H1 (cell line): ENCODE data around the gene KCNQ2. TPM values are rescaled to one million over a fixed set of nuclear protein-coding genes. Genes with fewer than 3 reads are reported as not detected.

ENCODE experiments used
- CTCF ChIA-PET: fragments of 300-600 bp; sonication (Branson Sonifier 250); formaldehyde crosslinking; loops from one replicate; lab custom pipeline; 2021; ENCODE audit not compliant: partially characterized antibody; lab: Charles Lee
- POLR2A ChIA-PET: fragments of 300-600 bp; sonication (Branson Sonifier 250); formaldehyde crosslinking; loops from one replicate; lab custom pipeline; 2021; ENCODE audit warnings: inconsistent platforms; ENCODE audit not compliant: partially characterized antibody; lab: Charles Lee
- DNase-seq, 2 experiments: peaks; one replicate each; pipeline versions ENCODE4 v3.0.0 to v3.0.0-alpha.2; 2010 to 2022; ENCODE audit warnings: low spot score in 2 of 2, low read depth in 1 of 2, mixed read lengths in 1 of 2
- FAIRE-seq: peaks from 2 replicates; lab custom pipeline; 2011; peaks lifted over from hg19 to GRCh38; lab: Jason Lieb, UNC
- H2AFZ ChIP-seq: 2 replicates; pipeline ENCODE4 v1.8.1; 2012; ENCODE audit warnings: low read length, inconsistent platforms
- H2AK5ac ChIP-seq: 2 replicates; pipeline ENCODE4 v1.6.1; 2013; ENCODE audit warnings: low read depth, low read length
- H2BK120ac ChIP-seq: replicated peaks from 2 replicates; pipeline ENCODE3; 2013; ENCODE audit warnings: low read depth, low read length, inconsistent platforms
- H2BK12ac ChIP-seq: 2 replicates; pipeline ENCODE4 v1.6.1; 2013; ENCODE audit warnings: low read depth, low read length
- H2BK15ac ChIP-seq: 2 replicates; pipeline ENCODE4 v1.6.1; 2013; ENCODE audit warnings: low read length
- H2BK20ac ChIP-seq: 2 replicates; pipeline ENCODE4 v1.6.1; 2013; ENCODE audit warnings: low read length
- H2BK5ac ChIP-seq: 2 replicates; pipeline ENCODE4 v1.6.1; 2013; ENCODE audit warnings: low read depth, low read length
- H3K14ac ChIP-seq: 2 replicates; pipeline ENCODE4 v1.6.1; 2013; ENCODE audit warnings: inconsistent platforms; ENCODE audit not compliant: insufficient read length
- H3K18ac ChIP-seq: 2 replicates; pipeline ENCODE4 v1.6.1; 2013; ENCODE audit warnings: low read length; ENCODE audit errors: extremely low read depth
- H3K23ac ChIP-seq: 2 replicates; pipeline ENCODE4 v1.6.1; 2013; ENCODE audit warnings: inconsistent platforms; ENCODE audit not compliant: insufficient read length
- H3K23me2 ChIP-seq: 2 replicates; pipeline ENCODE4 v1.6.1; 2013; ENCODE audit warnings: low read depth, low read length
- H3K27ac ChIP-seq: 2 replicates; pipeline ENCODE4 v1.6.1; 2011; ENCODE audit warnings: low read depth, low read length, inconsistent platforms
- H3K27me3 ChIP-seq, 4 experiments: replicated peaks in 1 of 4; 1 replicate in 1 of 4; 2 replicates in 3 of 4; pipeline versions ENCODE4 v1.6.1 to v1.8.1; 2011 to 2013; ENCODE audit warnings: low read length in 3 of 4, mild to moderate bottlenecking in 3 of 4, inconsistent platforms in 2 of 4, mixed read lengths in 2 of 4, moderate library complexity in 1 of 4; ENCODE audit not compliant: control insufficient read depth in 3 of 4, insufficient read depth in 3 of 4; ENCODE audit errors: extremely low read depth in 1 of 4
- H3K36me3 ChIP-seq, 4 experiments: 2 replicates each; pipeline versions ENCODE4 v1.6.1 to v1.8.1; 2011 to 2013; ENCODE audit warnings: mild to moderate bottlenecking in 4 of 4, low read length in 3 of 4, moderate library complexity in 2 of 4, control low read depth in 1 of 4, inconsistent platforms in 1 of 4; ENCODE audit not compliant: insufficient read depth in 4 of 4, control insufficient read depth in 2 of 4
- H3K4ac ChIP-seq: replicated peaks from 2 replicates; pipeline ENCODE3; 2013; ENCODE audit warnings: low read length, low read depth, mixed read lengths, inconsistent platforms; ENCODE audit not compliant: insufficient read length
- H3K4me1 ChIP-seq, 4 experiments: replicated peaks in 1 of 4; 1 replicate in 1 of 4; 2 replicates in 3 of 4; pipeline versions ENCODE4 v1.6.1 to v1.8.1; 2011 to 2013; ENCODE audit warnings: low read length in 3 of 4, inconsistent platforms in 2 of 4, mixed read lengths in 1 of 4; ENCODE audit not compliant: insufficient read depth in 4 of 4, control insufficient read depth in 3 of 4
- H3K4me2 ChIP-seq, 2 experiments: 2 replicates each; pipeline versions ENCODE4 v1.6.1 to v1.8.1; 2011 to 2013; ENCODE audit warnings: low read depth in 2 of 2, low read length in 2 of 2, control low read depth in 1 of 2, inconsistent platforms in 1 of 2, mild to moderate bottlenecking in 1 of 2; ENCODE audit not compliant: insufficient read depth in 1 of 2
- H3K4me3 ChIP-seq, 4 experiments: fragments of 200-600, 300-600 bp in 1 of 4; sonication (generic), shearing (Covaris generic), sonication (Bioruptor Twin) in 1 of 4; 2 replicates each; pipeline versions ENCODE4 v1.5.1 to v1.8.1; 2011 to 2016; ENCODE audit warnings: low read length in 4 of 4, low read depth in 3 of 4, control low read depth in 2 of 4, inconsistent platforms in 2 of 4, mild to moderate bottlenecking in 2 of 4, mixed read lengths in 1 of 4, moderate library complexity in 1 of 4; ENCODE audit not compliant: insufficient read depth in 2 of 4; ENCODE audit errors: extremely low read depth in 1 of 4
- H3K56ac ChIP-seq: replicated peaks from 2 replicates; pipeline ENCODE3; 2013; ENCODE audit warnings: low read depth, mild to moderate bottlenecking, mixed read lengths, low read length, inconsistent platforms; ENCODE audit not compliant: insufficient read length
- H3K79me1 ChIP-seq: 2 replicates; pipeline ENCODE4 v1.6.1; 2013; ENCODE audit warnings: low read depth, low read length, control low read depth
- H3K79me2 ChIP-seq, 2 experiments: 2 replicates each; pipeline versions ENCODE4 v1.6.1 to v1.8.1; 2012 to 2013; ENCODE audit warnings: low read length in 2 of 2, mild to moderate bottlenecking in 2 of 2, inconsistent platforms in 1 of 2; ENCODE audit not compliant: insufficient read depth in 2 of 2, control insufficient read depth in 1 of 2
- H3K9ac ChIP-seq, 4 experiments: replicated peaks in 1 of 4; 1 replicate in 1 of 4; 2 replicates in 3 of 4; pipeline versions ENCODE4 v1.6.1 to v1.8.1; 2011 to 2013; ENCODE audit warnings: low read depth in 3 of 4, low read length in 3 of 4, control low read depth in 2 of 4, mild to moderate bottlenecking in 2 of 4, moderate library complexity in 2 of 4, inconsistent platforms in 1 of 4; ENCODE audit errors: extremely low read depth in 1 of 4
- H3K9me3 ChIP-seq, 2 experiments: 2 replicates each; pipeline versions ENCODE4 v1.6.1 to v1.8.1; 2012 to 2013; ENCODE audit warnings: mild to moderate bottlenecking in 2 of 2, moderate library complexity in 2 of 2, control low read depth in 1 of 2, inconsistent platforms in 1 of 2, low read depth in 1 of 2, low read length in 1 of 2, mixed read lengths in 1 of 2; ENCODE audit not compliant: insufficient read depth in 2 of 2
- H4K20me1 ChIP-seq, 2 experiments: replicated peaks in 1 of 2; 2 replicates each; pipeline versions ENCODE3 to v1.8.1; 2011 to 2013; ENCODE audit warnings: inconsistent platforms in 2 of 2, low read length in 2 of 2, mild to moderate bottlenecking in 1 of 2; ENCODE audit not compliant: insufficient read depth in 2 of 2, control insufficient read depth in 1 of 2
- H4K5ac ChIP-seq: 2 replicates; pipeline ENCODE4 v1.6.1; 2013; ENCODE audit warnings: low read length, low read depth, mixed read lengths, inconsistent platforms; ENCODE audit not compliant: insufficient read length
- H4K8ac ChIP-seq: 2 replicates; pipeline ENCODE4 v1.8.0; 2013; ENCODE audit warnings: mild to moderate bottlenecking, moderate library complexity, low read length, inconsistent platforms; ENCODE audit not compliant: insufficient read depth; ENCODE audit errors: extremely low read depth
- H4K91ac ChIP-seq: replicated peaks from 2 replicates; pipeline ENCODE3; 2013; ENCODE audit warnings: low read length, mixed read lengths, inconsistent platforms; ENCODE audit not compliant: insufficient read length
- BCL11A ChIP-seq, 2 experiments: IDR thresholded peaks; one replicate each; pipeline ENCODE4 v1.6.1; 2011; ENCODE audit warnings: low read depth in 2 of 2, low read length in 2 of 2, mild to moderate bottlenecking in 2 of 2
- CBX5 ChIP-seq: fragments of 300-800, 300-1000 bp; sonication (generic); IDR thresholded peaks from 2 replicates; pipeline ENCODE4 v1.7.1; 2016; ENCODE audit warnings: antibody characterized with exemption, low read length, low read depth
- EP300 ChIP-seq, 2 experiments: IDR thresholded peaks; 1 replicate in 1 of 2; 2 replicates in 1 of 2; pipeline ENCODE4 v1.6.1; 2011 to 2012; ENCODE audit warnings: low read depth in 2 of 2, low read length in 2 of 2, mild to moderate bottlenecking in 2 of 2, borderline replicate concordance in 1 of 2, inconsistent platforms in 1 of 2, moderate library complexity in 1 of 2
- FOSL1 ChIP-seq: IDR thresholded peaks from 2 replicates; pipeline ENCODE4 v1.6.1; 2011; ENCODE audit warnings: mild to moderate bottlenecking, low read depth, low read length, moderate library complexity; ENCODE audit not compliant: insufficient read depth
- KDM5A ChIP-seq: fragments of 200-600 bp; IDR thresholded peaks from 2 replicates; pipeline ENCODE4 v1.7.1; 2012; ENCODE audit warnings: mild to moderate bottlenecking, low read length, inconsistent platforms, mixed read lengths
- POLR2A ChIP-seq, 2 experiments: IDR thresholded peaks; 1 replicate in 1 of 2; 2 replicates in 1 of 2; pipeline ENCODE4 v1.6.1; 2011; ENCODE audit warnings: low read depth in 2 of 2, low read length in 2 of 2, mild to moderate bottlenecking in 2 of 2; ENCODE audit errors: control extremely low read depth in 1 of 2
- POLR2AphosphoS5 ChIP-seq: IDR thresholded peaks from 2 replicates; pipeline ENCODE4 v1.6.1; 2011; ENCODE audit warnings: low read depth, low read length
- SAP30 ChIP-seq: fragments of 300-600 bp; sonication (generic); IDR thresholded peaks from 2 replicates; pipeline ENCODE4 v1.7.1; 2012; ENCODE audit warnings: low read length, moderate library complexity, mild to moderate bottlenecking, inconsistent platforms; ENCODE audit not compliant: insufficient read depth, insufficient replicate concordance
- SP1 ChIP-seq: IDR thresholded peaks from 2 replicates; pipeline ENCODE4 v1.6.1; 2011; ENCODE audit warnings: low read depth, low read length
- WGBS, 2 experiments: shearing (Covaris generic) in 1 of 2; methylation state at CpG; one replicate each; pipeline versions ENCODE4 v1.1.6 to v1.1.7; 2013 to 2015; ENCODE audit warnings: low lambda C conversion rate in 2 of 2, mixed read lengths in 2 of 2, inconsistent platforms in 1 of 2, low coverage in 1 of 2, missing lambda C conversion rate in 1 of 2; ENCODE audit not compliant: insufficient replicate concordance in 2 of 2, insufficient coverage in 1 of 2, insufficient read length in 1 of 2; ENCODE audit errors: extremely low coverage in 1 of 2, missing lambda C conversion rate in 1 of 2; 5-methylcytosine and 5-hydroxymethylcytosine counted together
- polyA plus RNA-seq, 7 experiments: library from polyadenylated mRNA; depleted of rRNA in 3 of 7; stranded (reverse) in 5 of 7; unstranded in 2 of 7; fragments of >200 nt in 5 of 7; fragments of 200-250 nt in 2 of 7; gene quantifications; 1 replicate in 5 of 7; 2 replicates in 1 of 7; 4 replicates in 1 of 7; pipeline versions ENCODE4 v1.2.1 to v1.2.3, GENCODE V29; 2011 to 2013; ENCODE audit warnings: missing spikeins in 2 of 7, mixed read lengths in 2 of 7
- total RNA-seq: library from RNA; stranded (reverse); fragmentation: NEBNext Ultra II Directional; extraction: Animal tissue kit (Norgen Biotek cat#: 25700); gene quantifications from 2 replicates; pipeline ENCODE4 v1.2.1, GENCODE V29; 2021

KCNQ2 gene
- total and polyA plus RNA-seq, 2 of the 8 experiments (the other 6 are each of a cell fraction or from before 2014, with no cell fraction given), result 82.6 to 243 TPM

- POLR2A ChIA-PET, result interaction anchor here (0.7 kb wide), 1 partner anchor 38 kb away, joined by 3 read pairs; no protein-coding TSS in a partner anchor
- Histone ChIP-seq H3K4me2 (no peak overlapping the region), H2BK12ac (no peak overlapping the region), H2AFZ (no peak overlapping the region), H3K27me3 (peaks cover 0 to 24% (median 15%) of the 10 kb centered on the region in 4 experiments; a peak in 6 of 7 replicates), H3K23me2 (peaks cover 10% of the 10 kb centered on the region; the same call in 1 of the 2 replicates), H3K23ac (no peak overlapping the region), H3K14ac (no peak overlapping the region), H4K5ac (no peak overlapping the region), H3K79me2 (no peaks in the 10 kb centered on the region), H3K4ac (no peak overlapping the region), H2BK15ac (no peak overlapping the region), H4K20me1 (peaks cover 0 to 4% of the 10 kb centered on the region in 2 experiments), H4K8ac (0 out of 2 replicates have a peak overlapping the region, but pooled peaks have one; percentile 51), H3K56ac (no peak overlapping the region), H2BK5ac (no peak overlapping the region), H3K4me1 (peaks cover 0 to 21% (median 15%) of the 10 kb centered on the region in 4 experiments; a peak in 6 of 7 replicates), H3K9ac (no peak overlapping the region), H2AK5ac (no peak overlapping the region), H4K91ac (no peak overlapping the region), H3K79me1 (no peaks in the 10 kb centered on the region), H3K36me3 (no peaks in the 10 kb centered on the region), H2BK20ac (no peak overlapping the region), H2BK120ac (no peak overlapping the region), H3K27ac (no peak overlapping the region), H3K18ac (no peak overlapping the region), H3K9me3 (no peaks in the 10 kb centered on the region), H3K4me3 (no peak overlapping the region)
- no peak for DNase-seq
- CTCF ChIA-PET, result interaction anchor here (1.0 to 8.1 kb wide), 7 partner anchors 14 to 137 kb away, joined by 3 to 85 read pairs (median 9); no protein-coding TSS in a partner anchor
- 91% methylated on average over 20 of the region's 26 CpGs; no CpG with 5 or more reads in 1 of the 2 experiments for WGBS, 2 experiments
- no peak for FAIRE-seq
- TF ChIP-seq KDM5A (no peak), SAP30 (no peak), EP300 (IDR thresholded peaks at IDR 0.05; ENCODE audit: borderline replicate concordance in 1 of 2, low read depth in 2 of 2, low read length in 2 of 2) (no peak), FOSL1 (no peak), POLR2A (IDR thresholded peaks at IDR 0.05; ENCODE audit: control extremely low read depth in 1 of 2, low read depth in 2 of 2, low read length in 2 of 2) (no peak), BCL11A (IDR thresholded peaks at IDR 0.05; ENCODE audit: low read depth in 2 of 2, low read length in 2 of 2) (no peak), SP1 (no peak), POLR2AphosphoS5 (no peak), CBX5 (no peak)
These were observed 114.2 kb downstream of the KCNQ2 start for GRCh38 chr20:63357921-63358905.
